Hepatocyte (in vitro differentiated cells): Measurements from ENCODE around the gene TERB2. TPM values are rescaled to one million over a fixed set of nuclear protein-coding genes. Genes with fewer than 3 reads are reported as not detected.
"Not testable (repeated sequence)": the region's sequence is repeated elsewhere in the genome, so short reads cannot be mapped to it uniquely, and the experiment has no call there.

Source experiments
- DNase-seq: peaks from one replicate; pipeline ENCODE4 v3.0.0-alpha.2; 2016; ENCODE audit warnings: low spot score
- H2AFZ ChIP-seq: fragments of 200-600 bp; sonication (generic); 2 replicates; pipeline ENCODE4 v1.6.0; 2016; ENCODE audit warnings: antibody characterized with exemption, mild to moderate bottlenecking
- H3K27ac ChIP-seq: fragments of 200-600 bp; sonication (generic); 2 replicates; pipeline ENCODE4 v1.5.1; 2016; ENCODE audit warnings: mild to moderate bottlenecking
- H3K27me3 ChIP-seq: fragments of 200-600 bp; sonication (generic); 2 replicates; pipeline ENCODE4 v1.6.1; 2016
- H3K36me3 ChIP-seq: fragments of 200-600 bp; sonication (generic); replicated peaks from 2 replicates; pipeline ENCODE4 v1.5.1; 2016; ENCODE audit warnings: low read depth; ENCODE audit not compliant: insufficient read depth
- H3K4me1 ChIP-seq: fragments of 200-600 bp; sonication (generic); 2 replicates; pipeline ENCODE4 v1.5.1; 2016; ENCODE audit warnings: mild to moderate bottlenecking, moderate library complexity; ENCODE audit not compliant: insufficient read depth
- H3K4me2 ChIP-seq: fragments of 200-600 bp; sonication (generic); 2 replicates; pipeline ENCODE4 v1.6.0; 2016
- H3K4me3 ChIP-seq: fragments of 200-600 bp; sonication (generic); 2 replicates; pipeline ENCODE4 v1.5.1; 2016; ENCODE audit warnings: mild to moderate bottlenecking
- H3K79me2 ChIP-seq: fragments of 200-600 bp; sonication (generic); 2 replicates; pipeline ENCODE4 v1.6.0; 2017; ENCODE audit warnings: mild to moderate bottlenecking
- H3K9me2 ChIP-seq: fragments of 200-600 bp; sonication (generic); replicated peaks from 2 replicates; pipeline ENCODE4 v1.6.0; 2017; ENCODE audit warnings: mild to moderate bottlenecking; ENCODE audit not compliant: insufficient read depth
- H3K9me3 ChIP-seq: fragments of 200-600 bp; sonication (generic); 2 replicates; pipeline ENCODE4 v1.5.1; 2016; ENCODE audit warnings: low read depth, mild to moderate bottlenecking
- H4K20me1 ChIP-seq: fragments of 200-600 bp; sonication (generic); 2 replicates; pipeline ENCODE4 v1.6.0; 2016; ENCODE audit warnings: mild to moderate bottlenecking; ENCODE audit not compliant: insufficient read depth, poor library complexity, severe bottlenecking
- CTCF ChIP-seq: fragments of 200-600 bp; sonication (generic); IDR thresholded peaks from 2 replicates; pipeline ENCODE4 v1.5.1; 2016; ENCODE audit warnings: antibody characterized with exemption, mild to moderate bottlenecking; ENCODE audit not compliant: poor library complexity
- EZH2 ChIP-seq: fragments of 200-600 bp; sonication (generic); IDR thresholded peaks from 2 replicates; pipeline ENCODE4 v1.6.1; 2016; ENCODE audit warnings: antibody characterized with exemption, mild to moderate bottlenecking, borderline replicate concordance
- EZH2phosphoT487 ChIP-seq: fragments of 200-600 bp; sonication (generic); IDR thresholded peaks from one replicate; pipeline ENCODE4 v1.6.1; 2018; ENCODE audit warnings: antibody characterized with exemption, mild to moderate bottlenecking, low read depth, moderate library complexity; ENCODE audit not compliant: unreplicated experiment, severe bottlenecking
- WGBS: methylation state at CpG from one replicate; pipeline ENCODE4 v1.1.6; 2016; ENCODE audit warnings: low lambda C conversion rate; ENCODE audit errors: missing lambda C conversion rate; 5-methylcytosine and 5-hydroxymethylcytosine counted together
- polyA plus RNA-seq: library from polyadenylated mRNA; unstranded; fragments of >200 nt; fragmentation: Nextera tagmentation; extraction: Ambion mirVana; gene quantifications from 2 replicates; pipeline ENCODE4 v1.2.1, GENCODE V29; 2016
- total RNA-seq: library from RNA; depleted of rRNA; stranded (reverse); fragments of >200 nt; gene quantifications from 2 replicates; pipeline ENCODE4 v1.2.3, GENCODE V29; 2014

Gene TERB2
- total and polyA plus RNA-seq, 2 experiments from 2014 or later: not detected

GRCh38 chr15:45009046-45009445 is 52.6 kb downstream of the TERB2 start:
- no peak overlapping the region for H2AFZ ChIP-seq
- no peaks in the 10 kb centered on the region for H3K9me2 ChIP-seq
- H3K27me3 ChIP-seq: no peaks in the 10 kb centered on the region
- H3K79me2 ChIP-seq: no peaks in the 10 kb centered on the region
- no peak overlapping the region for H3K27ac ChIP-seq
- H4K20me1 ChIP-seq: no peaks in the 10 kb centered on the region
- H3K4me2 ChIP-seq: no peak overlapping the region
- H3K36me3 ChIP-seq: no peaks in the 10 kb centered on the region
- peaks cover 6% of the 10 kb centered on the region for H3K4me1 ChIP-seq
- H3K9me3 ChIP-seq: no peaks in the 10 kb centered on the region
- no peak overlapping the region for H3K4me3 ChIP-seq
- no peak for DNase-seq
- no peak for TF ChIP-seq EZH2
- no peak for TF ChIP-seq EZH2phosphoT487
- TF ChIP-seq CTCF: no peak
- 76% methylated on average over 2 of the region's 2 CpGs for WGBS

- H3K9me3 ChIP-seq, H3K4me2 ChIP-seq, H3K4me3 ChIP-seq, DNase-seq, H3K27ac ChIP-seq, H3K27me3 ChIP-seq, H3K4me1 ChIP-seq, H3K79me2 ChIP-seq, H4K20me1 ChIP-seq, H3K9me2 ChIP-seq, H3K36me3 ChIP-seq, H2AFZ ChIP-seq: not testable (repeated sequence)
- 96% methylated on average over 1 of the region's 1 CpG for WGBS
Measured at GRCh38 chr15:45015114-45015513, 58.6 kb downstream of the TERB2 start.

GRCh38 chr15:45020222-45020900 is 63.9 kb downstream of the TERB2 start:
- H3K79me2 ChIP-seq: peaks cover 14% of the 10 kb centered on the region
- H3K4me3 ChIP-seq, H2AFZ ChIP-seq, H3K9me3 ChIP-seq, H3K27me3 ChIP-seq, H3K27ac ChIP-seq, H4K20me1 ChIP-seq, H3K36me3 ChIP-seq, H3K4me1 ChIP-seq, H3K9me2 ChIP-seq, DNase-seq, H3K4me2 ChIP-seq: not testable (repeated sequence)
- 67% methylated on average over 9 of the region's 9 CpGs for WGBS

GRCh38 chr15:45020901-45021259 is 64.4 kb downstream of the TERB2 start:
- H3K9me3 ChIP-seq, H4K20me1 ChIP-seq, H3K27me3 ChIP-seq, H3K4me1 ChIP-seq, H3K36me3 ChIP-seq, H2AFZ ChIP-seq, H3K4me3 ChIP-seq, DNase-seq, H3K27ac ChIP-seq, H3K9me2 ChIP-seq, H3K4me2 ChIP-seq: not testable (repeated sequence)
- H3K79me2 ChIP-seq: peaks cover 16% of the 10 kb centered on the region
- 95% methylated on average over 9 of the region's 9 CpGs for WGBS

GRCh38 chr15:45021348-45021747 is 64.9 kb downstream of the TERB2 start:
- Histone ChIP-seq H3K4me2 (no peak overlapping the region), H3K36me3 (no peaks in the 10 kb centered on the region), H3K27me3 (no peaks in the 10 kb centered on the region), H3K9me2 (no peaks in the 10 kb centered on the region), H4K20me1 (no peaks in the 10 kb centered on the region), H3K27ac (no peak overlapping the region), H3K4me1 (peaks cover 8% of the 10 kb centered on the region), H3K9me3 (no peaks in the 10 kb centered on the region), H3K79me2 (peaks cover 16% of the 10 kb centered on the region), H3K4me3 (no peak overlapping the region), H2AFZ (no peak overlapping the region)
- WGBS: 87% methylated on average over 6 of the region's 6 CpGs
- TF ChIP-seq EZH2phosphoT487 (no peak), CTCF (no peak), EZH2 (no peak)
- DNase-seq: no peak
